NB4 (cell line): Measurements from ENCODE around the gene ZCCHC2.

Experiments used
- DNase-seq: peaks from one replicate; pipeline ENCODE4 v3.0.0; 2010; ENCODE audit warnings: low read depth
- H3K4me3 ChIP-seq: one replicate; pipeline ENCODE4 v1.5.1; 2011; ENCODE audit warnings: mild to moderate bottlenecking, low read depth, low read length, moderate library complexity
- CTCF ChIP-seq: IDR thresholded peaks from one replicate; pipeline ENCODE4 v1.5.1; 2012; ENCODE audit warnings: low read depth, low read length
- MAX ChIP-seq: IDR thresholded peaks from 2 replicates; pipeline ENCODE4 v1.6.1; 2011; ENCODE audit warnings: low read depth, low read length
- MYC ChIP-seq: IDR thresholded peaks from 2 replicates; pipeline ENCODE4 v1.6.1; 2011; ENCODE audit warnings: low read depth, low read length
- POLR2A ChIP-seq: IDR thresholded peaks from 2 replicates; pipeline ENCODE4 v1.6.1; 2011; ENCODE audit warnings: mild to moderate bottlenecking; ENCODE audit not compliant: insufficient read length; ENCODE audit errors: extremely low read depth

Gene ZCCHC2

GRCh38 chr18:62621546-62621945 is 98.7 kb downstream of the ZCCHC2 start:
- TF ChIP-seq MAX, result no peak
- no peak for TF ChIP-seq CTCF
- no peak for TF ChIP-seq MYC
- no peak for TF ChIP-seq POLR2A
- DNase-seq, result no peak
- H3K4me3 ChIP-seq, result no peak overlapping the region

GRCh38 chr18:62625019-62625418 is 102.2 kb downstream of the ZCCHC2 start:
- no peak for TF ChIP-seq CTCF
- TF ChIP-seq MAX, result no peak
- TF ChIP-seq POLR2A, result no peak
- TF ChIP-seq MYC, result no peak
- H3K4me3 ChIP-seq, result no peak overlapping the region
- DNase-seq, result no peak
